Activated T-helper 17 cell treated with anti-CD3 and anti-CD28 coated beads, Interleukin-2, amount 50 U/mL, for 72 hours (primary cell): ENCODE measurements around the gene MSI2. TPM values are rescaled to one million over a fixed set of nuclear protein-coding genes. Genes with fewer than 3 reads are reported as not detected.

Source experiments
- ATAC-seq: fragments of 150-1000 bp; cut with Tn5 transposase; replicated peaks from 2 replicates; pipeline ENCODE4 v1.10.0; 2021; ENCODE audit warnings: mild to moderate bottlenecking, moderate library complexity
- H3K27ac Mint-ChIP-seq: one replicate; pipeline ENCODE4 v1.8.0; 2022; ENCODE audit warnings: mixed read lengths
- H3K27me3 Mint-ChIP-seq: one replicate; pipeline ENCODE4 v1.8.0; 2022; ENCODE audit warnings: mixed read lengths
- H3K36me3 Mint-ChIP-seq: one replicate; pipeline ENCODE4 v1.8.0; 2022; ENCODE audit warnings: low read depth, mild to moderate bottlenecking, mixed read lengths
- H3K4me1 Mint-ChIP-seq: one replicate; pipeline ENCODE4 v1.8.0; 2022; ENCODE audit warnings: mixed read lengths
- H3K4me3 Mint-ChIP-seq: one replicate; pipeline ENCODE4 v1.8.0; 2022; ENCODE audit warnings: mild to moderate bottlenecking, mixed read lengths
- H3K9me3 Mint-ChIP-seq: one replicate; pipeline ENCODE4 v1.8.0; 2022; ENCODE audit warnings: mixed read lengths
- total RNA-seq, 2 donors: library from RNA; stranded (reverse); gene quantifications; one replicate each; pipeline ENCODE4 v1.2.3, GENCODE V29; 2022

MSI2 gene
- total RNA-seq, 2 donors from 2014 or later, result 96.3 to 128 TPM

GRCh38 chr17:57464191-57464864, 208.0 kb downstream of the MSI2 start:
- no peaks in the 10 kb centered on the region for H3K27me3 Mint-ChIP-seq
- H3K4me3 Mint-ChIP-seq, result peak overlapping the region; percentile 83
- peaks cover 55% of the 10 kb centered on the region for H3K4me1 Mint-ChIP-seq
- ATAC-seq, result no peak
- H3K27ac Mint-ChIP-seq, result peak overlapping the region; percentile 99
- H3K9me3 Mint-ChIP-seq, result peaks cover 6% of the 10 kb centered on the region
- H3K36me3 Mint-ChIP-seq, result peaks cover 36% of the 10 kb centered on the region

DNA sequence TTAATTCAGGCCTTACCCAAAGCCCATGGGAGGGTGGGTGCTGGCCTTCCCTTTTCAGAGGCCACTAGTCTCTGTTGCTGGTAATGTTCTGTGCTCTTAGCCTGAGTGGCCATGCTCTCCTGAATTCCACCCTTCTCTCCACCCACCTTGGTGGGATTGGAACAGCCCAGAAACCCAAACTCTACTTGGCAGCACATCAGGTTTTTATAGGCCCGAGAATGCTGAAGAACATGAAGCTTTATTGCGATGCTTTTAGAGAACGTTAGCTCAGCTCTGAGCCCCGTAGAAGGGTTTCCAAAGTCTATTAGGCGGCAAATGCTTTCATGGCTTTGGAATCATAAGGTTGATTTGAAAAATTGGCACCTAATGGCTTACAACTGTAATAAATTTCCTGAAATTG, 209.3 kb downstream of the MSI2 start:
- H3K9me3 Mint-ChIP-seq, result peaks cover 6% of the 10 kb centered on the region
- peak overlapping the region; percentile 99 for H3K27ac Mint-ChIP-seq
- ATAC-seq, result no peak
- H3K4me3 Mint-ChIP-seq, result no peak overlapping the region
- H3K27me3 Mint-ChIP-seq, result no peaks in the 10 kb centered on the region
- H3K4me1 Mint-ChIP-seq, result peaks cover 49% of the 10 kb centered on the region
- H3K36me3 Mint-ChIP-seq, result peaks cover 36% of the 10 kb centered on the region

DNA sequence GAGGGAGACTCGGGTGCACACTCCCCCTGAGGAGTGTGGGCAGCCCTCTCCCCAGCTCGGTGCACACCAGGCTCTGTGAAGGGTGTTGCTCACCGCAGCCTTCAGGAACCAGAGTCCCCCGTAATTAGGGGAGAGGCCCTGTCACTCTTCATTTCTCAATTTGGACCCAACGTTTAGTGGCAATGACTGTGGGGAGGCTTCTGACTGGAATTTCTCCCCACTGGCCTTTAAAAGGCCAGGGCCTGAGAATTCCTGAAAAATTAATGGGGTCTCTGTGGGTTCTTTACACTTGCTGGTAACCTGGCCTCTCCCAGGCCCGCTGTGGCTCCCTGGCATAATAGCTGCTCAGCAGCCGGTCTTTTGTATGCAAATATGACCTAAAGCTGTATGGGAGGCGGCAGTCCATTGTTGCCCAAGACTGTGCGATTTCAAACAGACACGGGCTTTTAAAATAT, 209.7 kb downstream of the MSI2 start:
- no peak for ATAC-seq

GRCh38 chr17:57466521-57466920, 210.2 kb downstream of the MSI2 start:
- peaks cover 28% of the 10 kb centered on the region for H3K36me3 Mint-ChIP-seq
- peak overlapping the region; percentile 44 for H3K27ac Mint-ChIP-seq
- peaks cover 6% of the 10 kb centered on the region for H3K9me3 Mint-ChIP-seq
- H3K4me1 Mint-ChIP-seq, result peaks cover 41% of the 10 kb centered on the region
- ATAC-seq, result no peak
- H3K4me3 Mint-ChIP-seq, result no peak overlapping the region
- H3K27me3 Mint-ChIP-seq, result no peaks in the 10 kb centered on the region

More for the DNA sequence above, 209.7 kb downstream of the MSI2 start:
- no peak overlapping the region for H3K4me3 Mint-ChIP-seq
- H3K27ac Mint-ChIP-seq, result no peak overlapping the region
- no peaks in the 10 kb centered on the region for H3K27me3 Mint-ChIP-seq
- H3K9me3 Mint-ChIP-seq, result peaks cover 6% of the 10 kb centered on the region
- peaks cover 45% of the 10 kb centered on the region for H3K4me1 Mint-ChIP-seq
- peaks cover 32% of the 10 kb centered on the region for H3K36me3 Mint-ChIP-seq

DNA sequence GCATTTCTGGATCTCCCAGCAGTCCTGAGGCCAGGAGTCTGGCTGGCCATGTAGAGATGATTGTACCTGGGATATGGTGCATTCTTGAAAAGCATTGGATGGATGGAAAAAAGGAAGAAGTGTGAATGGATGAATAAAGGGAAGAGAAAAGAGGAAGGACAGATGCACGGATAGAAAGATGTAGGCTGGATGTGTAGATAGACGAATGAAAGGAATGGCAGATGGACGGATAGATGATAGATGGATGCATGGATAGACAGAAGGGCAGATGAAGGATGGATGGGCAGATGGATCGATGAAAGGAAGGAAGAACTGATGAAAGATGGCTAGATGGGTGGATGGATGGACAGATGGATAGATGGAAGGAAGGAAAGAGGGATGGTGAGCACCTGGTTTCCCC, 210.9 kb downstream of the MSI2 start:
- Mint-ChIP-seq H3K27ac (peak overlapping the region; percentile 44), H3K36me3 (peaks cover 23% of the 10 kb centered on the region), H3K4me3 (no peak overlapping the region), H3K27me3 (no peaks in the 10 kb centered on the region), H3K9me3 (peaks cover 2% of the 10 kb centered on the region), H3K4me1 (peaks cover 34% of the 10 kb centered on the region)
- no peak for ATAC-seq

GRCh38 chr17:57467801-57468200, 211.5 kb downstream of the MSI2 start:
- peaks cover 29% of the 10 kb centered on the region for H3K4me1 Mint-ChIP-seq
- peaks cover 19% of the 10 kb centered on the region for H3K36me3 Mint-ChIP-seq
- H3K9me3 Mint-ChIP-seq, result no peaks in the 10 kb centered on the region
- no peaks in the 10 kb centered on the region for H3K27me3 Mint-ChIP-seq
- H3K27ac Mint-ChIP-seq, result peak overlapping the region; percentile 78
- ATAC-seq, result no peak
- H3K4me3 Mint-ChIP-seq, result no peak overlapping the region

DNA sequence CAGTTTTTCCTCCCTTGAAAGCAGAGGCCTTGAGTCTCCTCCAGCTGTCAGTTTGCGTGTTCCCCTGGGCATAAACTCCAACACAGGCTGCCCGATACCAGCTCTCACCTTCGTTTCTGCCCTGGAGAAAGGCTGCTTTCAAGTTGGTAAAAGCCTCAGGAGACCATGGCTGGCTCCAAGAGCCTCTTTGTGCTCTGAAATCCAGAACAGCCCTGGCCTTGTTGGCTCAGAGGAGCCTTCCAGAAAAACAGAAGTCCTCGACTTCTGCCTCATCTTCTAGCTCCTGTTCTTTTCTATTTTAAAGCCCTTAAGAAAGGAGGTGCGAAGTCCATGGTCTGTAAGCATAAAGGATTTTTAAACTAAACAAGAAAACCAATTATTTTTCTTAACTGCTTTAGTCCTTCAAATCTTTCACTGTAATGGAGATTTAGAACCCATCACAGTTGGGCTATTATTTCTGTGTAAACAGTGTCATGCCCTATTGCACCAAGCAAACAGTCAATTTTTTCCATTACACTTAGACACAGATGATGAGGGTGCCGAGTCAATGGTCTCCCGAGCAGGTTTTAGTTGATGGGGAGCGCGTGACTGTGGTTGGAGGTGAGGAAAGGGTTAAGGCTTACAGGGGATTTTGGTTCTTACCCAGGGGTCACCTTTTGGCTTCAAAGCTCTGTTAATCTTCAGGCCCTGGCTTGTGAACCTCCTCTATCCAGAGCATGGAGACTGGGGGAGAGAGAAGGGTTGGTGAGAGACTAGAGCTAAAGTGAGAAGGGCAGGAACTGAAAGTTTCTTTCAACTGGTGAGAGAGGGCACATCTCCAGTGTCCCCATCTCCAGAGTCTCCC, 212.8 kb downstream of the MSI2 start:
- Mint-ChIP-seq H3K27ac (peak overlapping the region; percentile 78), H3K27me3 (no peaks in the 10 kb centered on the region), H3K4me1 (peaks cover 15% of the 10 kb centered on the region), H3K4me3 (peak overlapping the region; percentile 11), H3K36me3 (peaks cover 7% of the 10 kb centered on the region), H3K9me3 (no peaks in the 10 kb centered on the region)
- peak; percentile 75 for ATAC-seq

DNA sequence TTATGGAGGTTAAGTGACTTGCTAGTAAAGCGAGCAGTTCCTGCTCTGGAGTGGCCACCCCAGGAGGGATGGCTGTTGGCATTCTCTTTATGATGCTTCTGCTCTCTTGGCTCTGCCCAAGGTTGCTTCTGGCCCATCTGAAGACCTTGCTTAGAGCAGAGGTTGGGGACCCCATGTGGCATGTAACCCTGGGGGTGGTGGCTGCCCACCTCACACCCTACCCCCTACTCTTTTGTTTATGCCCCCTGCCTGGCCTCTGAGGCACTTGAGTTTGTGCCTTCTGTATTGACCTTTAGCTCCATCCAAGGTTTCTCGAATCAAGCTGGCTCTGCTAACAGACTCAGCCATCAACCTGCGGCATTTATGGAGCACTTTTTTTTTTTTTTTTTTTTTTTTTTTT, 214.6 kb downstream of the MSI2 start:
- Mint-ChIP-seq H3K4me3 (no peak overlapping the region), H3K4me1 (peaks cover 15% of the 10 kb centered on the region), H3K36me3 (peaks cover 7% of the 10 kb centered on the region), H3K27ac (no peak overlapping the region), H3K9me3 (no peaks in the 10 kb centered on the region), H3K27me3 (no peaks in the 10 kb centered on the region)
- ATAC-seq, result no peak

DNA sequence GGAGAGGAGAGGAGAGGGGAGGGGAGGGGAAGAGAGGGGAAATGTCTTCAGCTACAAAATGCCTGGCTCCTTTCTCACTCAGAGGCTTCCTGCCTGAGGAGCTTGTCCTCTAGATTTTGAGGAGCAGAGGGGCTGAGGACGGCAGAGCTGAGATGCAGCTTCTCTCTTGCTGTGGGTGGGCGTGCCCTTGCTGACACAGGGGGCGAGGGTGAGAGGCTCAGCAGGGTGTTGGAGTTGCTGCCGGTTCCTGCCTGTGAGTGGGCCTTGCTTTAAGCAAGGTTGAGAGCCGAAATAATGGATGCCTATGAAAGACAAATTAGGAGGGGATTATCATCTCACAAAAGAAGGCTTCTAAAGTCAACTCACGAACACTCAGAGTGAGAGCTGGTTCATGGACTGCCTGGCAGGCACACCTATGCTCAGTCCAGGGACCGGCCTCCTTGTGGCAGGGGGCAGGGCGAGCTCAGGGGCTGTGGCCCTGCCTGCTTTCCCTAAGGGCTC, 215.6 kb downstream of the MSI2 start:
- no peak overlapping the region for H3K27ac Mint-ChIP-seq
- H3K9me3 Mint-ChIP-seq, result no peaks in the 10 kb centered on the region
- H3K4me3 Mint-ChIP-seq, result no peak overlapping the region
- H3K36me3 Mint-ChIP-seq, result peaks cover 7% of the 10 kb centered on the region
- no peak for ATAC-seq
- no peaks in the 10 kb centered on the region for H3K27me3 Mint-ChIP-seq
- H3K4me1 Mint-ChIP-seq, result peaks cover 16% of the 10 kb centered on the region

GRCh38 chr17:57475796-57476195, 219.5 kb downstream of the MSI2 start:
- peak overlapping the region; percentile 40 for H3K27ac Mint-ChIP-seq
- peaks cover 4% of the 10 kb centered on the region for H3K36me3 Mint-ChIP-seq
- no peak for ATAC-seq
- no peak overlapping the region for H3K4me3 Mint-ChIP-seq
- H3K27me3 Mint-ChIP-seq, result no peaks in the 10 kb centered on the region
- peaks cover 12% of the 10 kb centered on the region for H3K4me1 Mint-ChIP-seq
- H3K9me3 Mint-ChIP-seq, result no peaks in the 10 kb centered on the region

DNA sequence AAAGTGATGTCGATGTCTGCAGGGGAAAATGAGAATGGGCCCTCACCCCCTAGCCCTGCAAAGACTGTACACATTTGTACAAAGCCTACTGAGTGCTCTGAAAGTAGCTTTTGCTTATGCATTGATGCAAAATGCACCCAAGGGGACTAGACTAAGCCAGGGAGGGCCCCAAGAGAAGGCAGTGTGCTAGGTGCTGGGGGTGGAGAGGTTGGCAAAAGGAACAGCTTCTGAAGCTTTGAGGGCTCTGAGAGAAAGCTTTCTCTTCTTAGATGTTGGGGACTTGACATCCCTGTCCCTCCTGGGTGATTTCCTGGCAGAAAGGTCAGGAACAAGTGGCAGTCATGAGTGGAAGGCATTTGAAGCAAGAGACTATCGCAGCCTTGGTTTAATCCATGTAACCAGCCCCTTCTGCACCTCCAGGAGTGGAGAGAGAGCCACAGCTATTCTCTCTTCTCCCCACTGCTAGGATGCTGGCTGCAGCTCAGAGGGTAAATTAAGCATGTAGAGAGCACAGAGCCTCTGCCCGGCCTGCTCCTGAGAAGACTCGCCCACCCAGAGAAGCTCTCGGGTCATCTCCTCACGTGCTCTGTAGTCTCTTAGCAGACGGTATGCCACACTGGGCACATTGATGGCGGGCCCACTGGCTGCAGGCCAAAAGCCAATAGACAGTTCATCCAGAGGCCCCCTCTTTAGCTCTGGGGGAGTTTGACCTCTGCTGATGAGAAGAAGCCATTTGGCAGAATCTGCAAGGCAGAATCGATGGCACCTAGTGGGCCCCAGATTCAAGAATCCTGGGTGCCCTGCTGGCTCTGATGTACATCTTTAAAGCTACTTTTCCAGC, 221.4 kb downstream of the MSI2 start:
- H3K36me3 Mint-ChIP-seq, result peaks cover 4% of the 10 kb centered on the region
- no peak overlapping the region for H3K27ac Mint-ChIP-seq
- H3K9me3 Mint-ChIP-seq, result no peaks in the 10 kb centered on the region
- peaks cover 26% of the 10 kb centered on the region for H3K4me1 Mint-ChIP-seq
- ATAC-seq, result no peak
- H3K4me3 Mint-ChIP-seq, result no peak overlapping the region
- H3K27me3 Mint-ChIP-seq, result no peaks in the 10 kb centered on the region

DNA sequence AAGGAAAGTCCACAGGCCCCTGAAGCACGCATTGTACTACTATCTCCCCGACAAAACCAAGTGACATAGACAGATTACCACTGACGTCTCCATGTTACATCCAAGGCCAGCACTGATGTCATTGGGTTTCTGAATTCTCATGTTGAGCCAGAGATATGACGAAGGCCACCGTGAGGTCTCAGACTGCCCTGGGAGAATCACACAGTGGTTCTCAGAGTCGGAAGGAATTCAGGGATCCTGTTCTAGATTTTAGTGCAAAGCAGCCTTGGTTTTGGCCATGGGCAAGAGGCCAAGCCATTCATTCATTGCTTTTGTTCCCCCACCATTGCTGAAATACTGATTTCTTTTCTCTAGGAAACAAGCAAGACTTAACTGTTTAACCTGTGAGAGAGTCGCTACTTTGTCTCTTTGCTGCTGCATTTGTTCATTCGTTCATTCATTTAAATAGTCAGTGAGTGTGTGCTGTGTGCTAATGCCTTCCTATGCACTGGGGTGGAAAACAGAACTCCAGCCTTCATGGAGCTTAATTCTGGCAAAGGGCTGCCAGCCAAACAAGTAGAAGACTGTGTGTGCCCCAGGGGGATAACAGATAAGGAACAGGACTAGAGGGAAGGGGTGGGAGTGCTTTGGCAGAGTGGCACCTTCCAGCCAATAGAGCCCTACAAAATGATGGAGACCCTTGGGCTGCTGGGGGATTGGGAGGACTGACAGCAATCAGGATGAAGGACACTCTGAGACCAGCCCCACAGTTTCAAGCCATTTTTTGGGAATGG, 222.3 kb downstream of the MSI2 start:
- H3K27ac Mint-ChIP-seq, result peak overlapping the region; percentile 3

DNA sequence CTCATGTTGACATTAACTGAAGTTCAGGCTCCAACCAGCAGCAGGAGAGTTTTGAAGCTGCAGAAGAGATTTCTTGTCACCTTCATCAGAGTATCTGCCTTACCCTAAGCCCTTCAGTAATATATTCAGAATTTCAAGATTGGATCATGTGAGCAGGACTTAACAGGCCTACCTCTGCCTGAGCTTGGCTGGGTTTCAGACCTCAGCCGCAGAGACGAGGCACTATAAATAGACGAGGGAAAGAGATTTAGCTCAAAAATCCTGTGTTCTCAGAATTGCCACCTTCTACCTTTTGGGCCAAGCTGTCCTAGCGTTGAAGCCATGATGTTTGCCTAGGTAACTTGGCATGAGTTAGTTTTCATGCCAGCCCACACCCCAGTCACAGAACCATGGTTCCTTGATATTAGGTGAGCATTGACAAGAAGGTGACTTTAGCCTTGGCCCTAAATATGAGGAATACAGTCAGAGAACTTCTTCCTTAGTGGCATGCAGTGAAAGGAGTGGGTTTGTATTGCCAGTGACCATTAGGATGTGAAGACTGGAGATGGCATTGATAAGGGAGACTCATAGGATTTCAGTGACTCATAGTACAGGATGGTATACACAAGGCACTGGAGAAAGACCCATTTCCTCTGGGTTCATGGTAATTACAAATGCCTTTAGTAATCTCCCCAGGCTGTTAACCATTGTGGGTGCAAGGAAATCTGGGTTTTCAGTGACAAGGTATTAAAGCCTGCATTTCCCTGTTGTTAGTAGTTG, 224.3 kb downstream of the MSI2 start:
- H3K4me1 Mint-ChIP-seq, result peaks cover 48% of the 10 kb centered on the region
- no peaks in the 10 kb centered on the region for H3K27me3 Mint-ChIP-seq
- H3K4me3 Mint-ChIP-seq, result no peak overlapping the region
- ATAC-seq, result peak; percentile 56
- no peaks in the 10 kb centered on the region for H3K9me3 Mint-ChIP-seq
- H3K27ac Mint-ChIP-seq, result peak overlapping the region; percentile 33
- H3K36me3 Mint-ChIP-seq, result peaks cover 4% of the 10 kb centered on the region

More for the DNA sequence above, 222.3 kb downstream of the MSI2 start:
- peaks cover 35% of the 10 kb centered on the region for H3K4me1 Mint-ChIP-seq
- H3K4me3 Mint-ChIP-seq, result no peak overlapping the region
- no peaks in the 10 kb centered on the region for H3K27me3 Mint-ChIP-seq
- no peak for ATAC-seq
- H3K9me3 Mint-ChIP-seq, result no peaks in the 10 kb centered on the region
- peaks cover 4% of the 10 kb centered on the region for H3K36me3 Mint-ChIP-seq
